Measurements from ENCODE around the gene SLC26A3.
"Not testable (repeated sequence)": the region's sequence is repeated elsewhere in the genome, so short reads cannot be mapped to it uniquely, and the experiment has no call there.

SLC26A3 gene

DNA sequence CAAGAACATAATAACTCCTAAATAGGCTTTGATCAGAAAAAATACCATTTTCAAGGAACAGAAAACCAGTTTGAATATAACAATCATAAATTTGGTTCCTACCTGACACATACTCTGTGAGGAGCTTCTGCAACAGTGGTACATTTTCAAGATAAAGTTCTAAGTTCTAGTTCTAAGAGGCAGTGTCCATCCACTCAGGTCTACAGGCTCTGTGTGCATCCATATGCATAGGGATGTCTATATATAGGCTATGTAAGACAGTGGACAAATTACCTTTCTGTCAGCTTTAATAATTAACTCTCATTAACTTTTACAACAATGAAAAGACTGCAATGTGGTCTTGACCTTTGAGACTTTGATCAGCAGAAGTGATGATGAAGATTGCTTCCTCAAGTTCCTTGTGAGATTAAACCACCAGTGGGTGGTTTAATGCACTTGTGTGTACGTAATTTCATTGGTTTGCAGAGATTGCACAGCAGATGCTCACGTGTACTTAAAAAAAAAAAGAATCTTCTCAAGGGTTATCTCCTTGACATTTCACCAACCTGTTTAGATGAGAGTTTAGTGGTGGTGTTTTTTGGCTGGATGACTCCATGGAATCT lies at the start of gene SLC26A3:
Gene SLC26A3 (minus strand): TSS at position 215 of the 602 bp plus-strand sequence. CDS start 8,714 bp downstream, outside the sequence.
- no peak for DNase-seq

DNA sequence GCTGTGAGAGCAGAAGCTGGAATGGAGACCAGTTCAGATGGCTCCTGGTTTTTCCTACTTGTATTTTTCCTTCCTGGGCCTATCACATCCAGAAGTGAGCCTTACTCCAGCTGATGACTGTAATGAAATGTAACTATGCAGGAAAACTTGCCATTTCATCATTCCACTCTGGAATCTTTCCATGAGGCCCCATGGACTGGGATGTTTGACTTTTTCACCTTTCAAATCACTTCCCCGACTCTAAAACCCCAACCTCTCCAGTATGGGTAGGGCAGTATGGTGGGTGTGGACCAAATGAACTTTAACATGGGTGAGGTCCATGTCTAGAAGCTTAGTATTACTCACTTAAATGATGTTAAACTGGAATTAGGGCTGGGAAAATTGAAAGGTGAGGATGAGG lies 47.6 kb upstream of the SLC26A3 start:
- DNase-seq = no peak

DNA sequence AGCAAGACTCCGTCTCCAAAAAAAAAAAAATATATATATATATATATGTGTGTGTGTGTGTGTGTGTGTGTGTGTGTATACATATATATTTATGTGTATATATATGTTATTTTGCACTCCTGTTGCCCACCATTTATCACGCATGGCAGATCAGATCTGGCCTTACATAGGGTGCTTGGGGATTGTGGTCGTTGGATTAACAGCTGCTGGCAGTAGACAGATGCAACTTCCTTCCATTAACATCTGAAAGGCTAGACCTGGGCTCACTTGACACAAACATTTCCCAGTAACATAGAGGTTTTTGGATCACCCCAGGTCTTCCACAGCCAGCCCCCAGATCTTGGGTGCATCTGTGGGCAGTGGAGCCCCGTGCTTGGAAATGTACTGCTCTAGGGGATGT lies 47.2 kb upstream of the SLC26A3 start:
- no peak for DNase-seq

DNA sequence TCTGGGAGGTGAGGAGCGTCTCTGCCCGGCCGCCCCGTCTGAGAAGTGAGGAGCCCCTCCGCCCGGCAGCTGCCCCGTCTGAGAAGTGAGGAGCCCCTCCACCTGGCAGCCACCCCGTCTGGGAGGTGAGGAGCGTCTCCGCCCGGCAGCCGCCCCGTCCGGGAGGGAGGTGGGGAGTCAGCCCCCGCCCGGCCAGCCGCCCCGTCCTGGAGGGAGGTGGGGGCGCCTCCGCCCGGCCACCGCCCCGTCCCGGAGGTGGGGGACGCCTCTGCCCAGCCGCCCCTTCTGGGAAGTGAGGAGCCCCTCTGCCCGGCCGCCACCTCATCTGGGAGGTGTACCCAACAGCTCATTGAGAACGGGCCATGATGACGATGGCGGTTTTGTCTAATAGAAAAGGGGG lies 45.2 kb upstream of the SLC26A3 start:
- not testable (repeated sequence) for DNase-seq

DNA sequence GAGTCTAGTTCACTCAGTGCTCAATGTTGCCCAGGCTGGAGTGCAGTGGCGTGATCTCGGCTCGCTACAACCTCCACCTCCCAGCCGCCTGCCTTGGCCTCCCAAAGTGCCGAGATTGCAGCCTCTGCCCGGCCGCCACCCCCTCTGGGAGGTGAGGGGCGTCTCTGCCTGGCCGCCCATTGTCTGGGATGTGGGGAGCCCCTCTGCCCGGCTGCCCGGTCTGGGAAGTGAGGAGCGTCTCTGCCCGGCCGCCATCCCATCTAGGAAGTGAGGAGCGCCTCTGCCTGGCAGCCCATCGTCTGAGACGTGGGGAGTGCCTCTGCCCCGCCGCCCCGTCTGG lies 44.8 kb upstream of the SLC26A3 start:
- DNase-seq = not testable (repeated sequence)

DNA sequence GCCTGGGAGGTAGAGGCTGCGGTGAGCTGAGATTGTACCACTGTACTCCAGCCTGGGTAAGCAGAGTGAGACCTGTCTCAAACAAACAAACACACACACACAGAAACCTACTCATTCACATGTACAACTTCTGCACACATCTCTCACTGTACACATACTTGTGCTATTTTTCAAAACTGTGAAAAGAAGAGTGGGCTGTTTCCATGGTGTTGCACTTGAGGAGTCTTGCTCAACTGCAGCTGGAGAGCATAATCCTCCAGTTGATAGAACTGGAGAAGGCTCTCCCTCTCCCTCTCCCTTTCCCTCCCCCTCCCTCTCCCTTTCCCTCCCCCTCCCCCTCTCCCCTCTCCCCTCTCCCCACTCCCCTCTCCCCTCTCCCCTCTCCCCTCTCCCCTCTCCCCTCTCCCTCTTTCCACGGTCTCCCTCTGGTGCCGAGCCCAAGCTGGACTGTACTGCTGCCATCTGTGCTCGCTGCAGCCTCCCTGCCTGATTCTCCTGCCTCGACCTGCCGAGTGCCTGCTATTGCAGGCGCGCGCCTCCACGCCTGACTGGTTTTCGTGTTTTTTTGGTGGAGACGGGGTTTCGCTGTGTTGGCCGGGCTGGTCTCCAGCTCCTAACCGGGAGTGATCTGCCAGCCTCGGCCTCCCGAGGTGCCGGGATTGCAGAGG lies 44.3 kb upstream of the SLC26A3 start:
- DNase-seq = no peak

DNA sequence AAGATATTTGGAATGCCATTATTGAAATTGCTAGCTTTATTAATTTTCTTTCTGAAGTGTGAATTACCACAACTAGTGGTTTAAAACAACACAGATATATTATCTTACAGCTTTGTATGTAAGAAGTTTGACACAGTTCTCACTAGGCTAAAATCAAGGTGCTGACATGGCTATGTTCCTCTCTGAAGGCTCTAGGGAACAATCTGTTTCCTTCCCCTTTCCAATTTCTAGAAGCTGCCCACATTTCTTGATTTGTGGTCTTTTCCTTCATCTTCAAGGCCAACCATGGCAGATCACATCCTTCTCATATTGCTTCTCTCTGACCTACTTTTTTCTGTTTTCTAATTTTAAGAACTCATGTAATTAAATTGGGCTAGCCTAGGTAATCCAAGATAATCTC lies 43.3 kb upstream of the SLC26A3 start:
- no peak for DNase-seq

DNA sequence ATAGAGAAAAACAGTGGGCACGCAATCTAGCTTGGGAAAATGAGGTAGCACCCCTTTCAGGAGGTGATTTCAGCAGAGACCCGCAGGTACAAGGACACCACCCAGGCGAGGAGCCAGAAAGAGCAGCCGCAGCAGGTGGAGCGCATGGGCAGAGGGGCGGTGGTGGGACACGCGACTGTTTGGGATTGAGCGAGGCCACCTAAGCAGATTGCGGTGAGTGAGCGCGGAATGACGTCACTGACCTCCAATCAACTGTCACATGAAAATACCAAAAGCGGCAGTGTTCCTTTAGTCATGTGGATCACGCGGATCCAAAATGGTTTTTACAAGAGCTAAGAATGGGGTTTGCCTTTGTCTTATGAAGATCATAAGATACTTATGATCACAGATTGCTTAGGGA lies 40.2 kb upstream of the SLC26A3 start:
- no peak for DNase-seq

DNA sequence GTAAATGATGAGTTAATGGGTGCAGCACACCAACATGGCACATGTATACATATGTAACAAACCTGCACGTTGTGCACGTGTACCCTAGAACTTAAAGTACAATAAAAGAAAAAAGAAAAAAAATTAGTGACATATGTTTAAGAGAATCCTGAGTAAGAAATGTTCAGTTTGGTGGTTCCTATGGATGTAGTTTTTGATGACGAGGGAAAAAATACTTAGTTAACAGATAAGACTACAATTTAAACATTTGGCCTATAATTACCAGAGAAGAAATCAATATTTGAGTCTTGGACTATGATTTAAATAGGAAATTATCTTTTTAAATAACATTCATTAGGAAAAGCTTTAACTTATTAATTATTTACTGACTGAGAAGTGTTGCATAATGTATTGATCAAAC lies 39.2 kb upstream of the SLC26A3 start:
- no peak for DNase-seq

DNA sequence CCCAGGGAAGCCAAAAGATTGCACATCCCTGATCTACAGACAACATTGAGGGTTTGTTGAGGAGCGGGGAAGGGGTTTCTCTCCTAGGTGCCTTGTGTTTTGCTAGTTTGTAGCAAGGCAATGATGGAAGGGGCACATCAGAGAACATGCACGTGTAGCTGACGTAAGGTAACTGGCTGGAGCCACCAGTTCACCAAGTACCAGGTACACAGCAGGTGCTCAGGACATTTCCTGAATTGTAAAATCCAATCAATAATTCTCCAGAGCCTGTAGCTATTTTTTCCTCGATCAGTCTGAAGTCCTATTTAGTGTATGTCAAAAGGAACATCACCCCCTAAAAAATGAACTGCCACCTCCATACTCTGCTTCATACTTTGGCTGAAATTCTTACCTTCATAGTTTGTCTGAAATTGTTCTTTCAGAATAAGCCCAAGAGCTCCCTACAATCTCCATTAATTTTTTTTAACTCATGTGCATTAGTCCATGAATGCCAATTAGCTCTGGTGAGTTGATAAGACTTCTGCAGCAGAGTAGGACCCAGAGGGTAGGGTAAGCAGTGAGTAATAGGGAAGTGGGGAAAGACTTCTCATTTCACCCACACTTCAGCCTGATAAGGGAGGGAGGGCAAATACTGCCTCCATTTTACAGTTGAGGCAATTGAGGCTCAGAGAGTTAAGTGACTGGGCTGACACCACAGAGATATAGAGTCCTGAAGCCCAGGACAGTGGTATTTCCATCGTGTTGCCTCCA lies 36.0 kb upstream of the SLC26A3 start:
- no peak for DNase-seq

DNA sequence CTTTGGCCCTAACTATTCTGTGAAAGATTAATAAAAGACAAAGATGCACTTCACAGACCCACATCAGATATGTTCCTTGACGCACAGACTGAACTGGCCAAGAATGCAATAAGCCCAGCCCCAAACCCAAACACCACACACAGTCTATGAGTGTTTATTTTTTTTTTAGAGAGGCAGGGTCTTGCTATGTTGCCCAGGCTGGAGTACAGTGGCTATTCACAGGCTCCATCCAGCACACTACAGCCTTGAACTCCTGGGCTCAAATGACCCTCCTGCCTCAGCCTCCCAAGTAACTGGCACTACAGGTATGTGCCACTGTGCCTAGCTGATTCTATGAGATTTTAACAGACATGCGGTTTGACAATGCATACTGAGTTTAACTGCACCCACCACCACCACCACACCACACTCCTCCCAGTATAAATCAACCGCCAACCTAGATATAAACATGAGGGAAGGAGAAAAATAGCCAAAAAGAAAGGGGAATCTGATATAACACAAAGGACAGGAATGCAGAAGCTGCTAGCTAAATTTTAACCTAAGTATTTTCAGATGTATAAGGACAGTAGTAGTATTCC lies 35.1 kb upstream of the SLC26A3 start:
- no peak for DNase-seq

DNA sequence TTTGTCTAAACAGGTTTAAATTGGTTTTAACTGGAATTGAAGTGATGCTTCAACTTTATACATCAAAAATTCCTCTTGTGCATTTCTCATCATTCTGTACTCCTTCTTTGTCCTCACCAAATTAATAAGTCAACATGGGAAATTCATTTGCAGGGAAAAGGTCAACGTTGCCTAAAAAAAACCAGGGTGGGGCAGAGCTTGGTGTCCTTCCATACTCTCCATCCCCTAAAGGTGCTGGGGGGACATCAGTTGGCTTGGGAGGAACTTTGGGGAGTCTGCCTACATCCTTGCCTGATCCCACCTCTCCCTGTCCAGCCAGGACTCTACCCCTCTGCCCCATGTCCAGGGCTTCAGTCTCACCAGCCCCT lies 34.1 kb upstream of the SLC26A3 start:
- DNase-seq = no peak

DNA sequence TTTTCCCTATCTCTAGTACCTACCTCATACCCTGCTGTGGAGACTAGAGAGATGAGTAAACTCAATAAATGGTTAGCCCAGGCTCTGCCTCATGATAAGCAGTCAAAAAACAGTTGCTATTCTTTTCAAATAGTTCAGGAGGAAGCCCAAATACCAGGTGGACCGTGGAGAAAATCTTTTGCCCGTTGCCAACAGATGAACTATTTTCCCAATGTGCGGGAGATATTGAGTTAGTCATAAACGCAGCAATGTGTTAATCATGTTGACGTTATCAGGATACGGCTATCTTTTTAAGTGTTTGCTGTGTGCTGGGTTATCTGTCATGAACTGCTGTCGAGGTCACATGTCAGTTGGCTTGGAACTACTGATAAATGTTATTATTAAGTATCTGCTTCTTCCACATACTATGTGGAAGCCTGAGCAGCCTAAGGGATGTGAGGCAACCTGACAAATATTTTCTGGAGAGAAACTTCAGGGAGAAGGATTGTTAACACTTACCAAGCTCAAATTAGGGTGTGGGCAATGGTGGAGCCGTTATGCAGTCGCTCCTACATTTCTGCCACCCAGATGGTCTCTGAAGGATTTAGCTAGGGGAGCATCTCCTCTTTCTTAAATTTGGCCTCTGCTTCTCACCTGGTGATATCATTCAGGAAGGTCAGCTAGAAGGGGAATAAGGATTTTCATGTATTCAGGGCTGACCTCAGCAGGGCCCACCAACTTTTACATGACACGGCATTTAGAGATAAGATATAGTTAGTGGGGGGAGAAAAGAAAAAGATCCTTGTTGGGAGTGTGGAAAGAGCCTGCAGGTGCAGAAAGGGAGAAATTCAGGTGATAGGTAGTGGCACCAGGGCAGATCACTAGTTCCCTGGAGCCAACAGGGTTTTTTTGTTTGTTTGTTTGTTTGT lies 33.5 kb upstream of the SLC26A3 start:
- DNase-seq = no peak

DNA sequence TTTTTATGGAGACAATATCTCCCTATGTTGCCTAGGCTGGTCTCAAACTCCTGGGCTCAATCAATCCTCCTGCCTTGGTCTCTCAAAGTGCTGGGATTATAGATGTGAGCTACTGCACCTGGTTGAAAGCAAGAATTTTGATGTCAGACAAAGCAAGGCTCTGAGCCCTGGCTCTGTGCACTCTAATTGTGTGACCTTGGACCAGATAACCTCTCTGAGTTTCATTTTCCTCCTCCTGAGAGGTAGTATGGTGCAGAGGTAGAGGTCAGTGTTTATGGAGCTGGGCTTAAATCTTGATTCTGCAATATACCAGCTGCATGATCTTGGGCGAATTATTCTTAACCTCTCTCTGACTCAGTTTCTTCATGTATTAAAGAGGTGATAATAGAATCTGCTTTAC lies 31.4 kb upstream of the SLC26A3 start:
- DNase-seq = no peak

DNA sequence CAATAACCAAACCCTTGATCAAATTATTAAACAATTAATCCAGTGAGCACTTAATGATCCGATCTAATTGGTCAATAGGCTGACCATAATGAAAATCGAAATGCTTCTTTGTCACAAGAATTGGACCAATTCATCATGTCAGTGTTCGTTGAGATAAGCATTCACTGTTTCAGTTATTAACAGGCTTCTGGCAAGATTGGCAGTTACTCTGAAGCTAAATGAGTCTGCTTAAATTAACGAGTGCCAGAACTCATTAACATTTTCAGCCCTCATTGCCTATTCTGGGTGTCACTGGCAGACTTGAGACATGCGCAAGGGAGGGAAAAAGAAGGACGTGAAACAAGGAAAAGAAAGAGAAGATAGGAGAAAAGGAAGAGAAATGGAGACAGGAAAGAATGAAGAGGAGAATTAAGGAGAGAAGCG lies 30.7 kb upstream of the SLC26A3 start:
- no peak for DNase-seq

DNA sequence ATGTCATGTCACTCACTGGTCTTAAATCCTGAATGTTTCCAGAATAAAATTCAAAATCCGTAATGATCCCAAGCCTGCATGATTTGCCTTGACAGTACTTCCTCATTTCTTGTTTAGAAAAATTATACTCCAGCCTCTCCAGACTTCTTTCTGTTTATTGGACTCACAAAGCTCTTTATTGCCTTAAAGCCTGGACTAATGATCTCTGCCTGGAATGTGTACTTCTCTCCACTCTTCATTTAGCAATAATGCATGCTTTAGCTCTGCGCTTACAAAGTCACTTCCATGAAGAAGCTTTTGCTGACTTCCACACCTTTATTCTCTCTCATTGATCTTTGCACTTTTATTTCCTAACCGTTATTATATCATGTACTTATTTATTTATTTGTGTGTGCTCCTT lies 27.4 kb upstream of the SLC26A3 start:
- no peak for DNase-seq

DNA sequence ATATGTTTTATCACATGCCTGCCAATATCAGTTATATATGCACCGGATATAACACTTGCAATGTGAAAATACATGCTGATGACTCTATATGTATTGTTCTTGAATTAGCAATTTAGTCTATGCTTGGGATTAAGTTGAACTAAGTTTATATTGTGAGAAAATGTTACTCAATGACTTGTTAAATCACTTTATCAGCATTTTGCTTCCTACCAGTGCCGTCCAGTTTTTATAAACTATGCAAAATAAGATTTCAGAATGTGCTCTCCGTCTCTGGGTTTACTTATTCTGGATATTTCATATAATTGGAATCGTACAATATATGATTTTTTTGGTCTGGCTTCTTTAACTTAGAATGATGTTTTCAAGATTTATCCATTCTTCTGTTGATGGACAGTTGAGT lies 25.5 kb upstream of the SLC26A3 start:
- DNase-seq = no peak

DNA sequence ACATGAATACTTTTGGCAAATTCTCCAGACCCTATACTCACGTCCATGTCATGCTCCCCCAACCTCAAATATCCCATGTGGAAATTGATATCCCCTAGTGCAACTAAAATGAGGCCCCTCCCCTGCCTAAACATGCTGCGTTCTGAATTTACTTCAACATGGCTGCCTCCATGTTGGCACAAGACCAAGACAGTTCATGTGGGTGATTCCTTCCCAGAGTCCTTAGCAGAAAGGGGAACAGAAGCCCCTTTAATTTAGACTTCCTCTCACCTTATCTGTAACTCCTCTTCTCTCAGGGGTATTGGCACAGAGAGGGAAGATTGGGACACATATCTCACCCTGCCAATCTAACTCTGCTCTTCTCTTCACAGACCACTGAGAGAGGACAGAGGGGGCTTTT lies 24.5 kb upstream of the SLC26A3 start:
- DNase-seq = no peak

DNA sequence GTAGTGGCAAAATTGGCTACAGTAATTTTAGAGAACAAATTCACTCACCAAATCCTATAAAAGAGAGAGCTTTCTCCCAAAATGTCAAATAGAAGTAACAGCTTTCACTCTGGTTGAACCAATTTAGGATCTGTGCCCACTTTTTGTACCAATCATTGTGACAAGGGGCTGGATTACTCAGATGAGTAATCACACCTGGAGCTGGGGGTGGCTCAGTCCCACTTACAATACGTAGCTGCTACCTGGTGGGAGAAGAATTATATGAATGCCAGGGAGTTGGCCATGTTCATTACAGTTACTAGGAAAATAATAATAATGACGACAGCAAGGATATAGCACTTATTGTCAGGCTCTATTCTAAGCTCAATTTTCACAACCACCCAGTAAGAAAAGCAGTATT lies 23.4 kb upstream of the SLC26A3 start:
- DNase-seq = no peak

DNA sequence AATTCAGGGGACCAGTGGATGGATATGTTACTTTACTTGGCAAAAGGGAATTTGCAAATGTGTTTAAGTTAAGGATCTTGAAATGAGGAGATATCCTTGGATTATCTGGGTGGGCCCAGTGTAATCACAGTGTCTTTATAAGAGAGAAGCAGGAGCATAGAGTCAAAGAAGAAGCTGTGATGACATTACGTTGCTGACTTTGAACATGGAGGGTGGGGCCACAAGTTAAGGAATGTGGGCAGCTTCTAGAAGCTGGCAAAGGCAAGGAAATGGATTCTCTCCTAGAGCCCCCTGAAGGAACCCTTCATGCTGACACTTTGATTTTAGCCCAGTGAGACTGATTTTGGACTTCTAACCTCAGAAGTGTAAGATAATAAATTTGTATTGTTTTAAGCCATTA lies 21.8 kb upstream of the SLC26A3 start:
- DNase-seq = no peak

DNA sequence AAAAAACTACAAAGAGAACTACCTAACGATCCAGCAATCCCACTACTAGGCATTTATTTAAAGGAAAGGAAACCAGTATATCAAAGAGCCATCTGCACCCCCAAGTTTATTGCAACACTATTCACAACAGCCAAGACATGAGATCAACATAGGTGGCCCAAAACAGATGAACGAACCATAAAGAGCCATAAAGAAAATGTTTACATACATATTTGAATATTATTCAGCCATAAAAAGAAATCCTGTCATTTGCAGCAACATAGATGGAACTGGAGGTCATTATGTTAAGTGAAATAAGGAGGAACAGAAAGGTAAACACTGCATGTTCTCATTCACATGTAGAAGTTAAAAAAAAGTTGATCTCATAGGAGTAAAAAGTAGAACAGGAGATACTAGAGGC lies 15.6 kb upstream of the SLC26A3 start:
- no peak for DNase-seq

DNA sequence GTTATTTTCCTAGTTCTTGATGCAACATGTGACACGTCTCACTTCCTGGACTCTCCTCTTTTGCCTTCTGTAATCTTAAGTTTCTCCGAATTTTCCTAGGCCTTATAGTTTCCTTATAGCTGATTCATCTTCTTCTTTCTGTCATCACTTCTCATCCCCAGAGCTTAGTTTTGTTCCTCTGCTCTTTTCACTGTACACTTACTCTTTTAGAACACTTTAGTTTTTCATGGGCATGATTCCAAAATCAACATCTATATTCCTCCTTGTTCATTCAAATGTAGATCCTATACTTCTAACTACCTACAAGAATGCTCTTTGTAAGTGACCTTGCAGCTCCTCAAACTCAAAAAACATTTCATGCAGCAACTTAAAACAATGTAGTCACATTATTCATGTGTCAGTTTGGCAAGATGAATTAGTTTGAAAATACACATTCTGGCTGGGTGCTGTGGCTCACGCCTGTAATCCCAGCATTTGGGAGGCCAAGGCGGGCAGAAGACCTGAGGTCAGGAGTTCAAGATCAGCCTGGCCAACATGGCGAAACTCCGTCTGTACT lies 13.1 kb upstream of the SLC26A3 start:
- DNase-seq = no peak

Data from CD4-positive, alpha-beta T cell treated with Interferon alpha-2 for 1 hour (primary cell).